ENCODE results near the gene PROCA1. TPM values are rescaled to one million over a fixed set of nuclear protein-coding genes. Genes with fewer than 3 reads are reported as not detected.

The PROCA1 gene
- polyA plus RNA-seq, 1 of the 3 experiments (the other 2 are of a cell fraction), result 7.1 TPM

- H3K27me3 ChIP-seq (ENCODE audit: insufficient read depth), result no peaks in the 10 kb centered on the region
- POLR2A ChIA-PET, result no interaction called here
- peaks cover 77 to 78% of the 10 kb centered on the region in 2 experiments for H3K36me3 ChIP-seq (replicated peaks in 1 of 2; ENCODE audit: control insufficient read depth in 1 of 2, insufficient read depth in 2 of 2, low read length in 1 of 2)
Observed at GRCh38 chr17:28689011-28689410, 22.7 kb downstream of the PROCA1 start.

More at GRCh38 chr17:28689011-28689410, 22.7 kb downstream of the PROCA1 start:
- Histone ChIP-seq H3K4me2 (no peak overlapping the region), H3K4me1 (ENCODE audit: control insufficient read depth in 1 of 2, insufficient read depth in 2 of 2, low read depth in 1 of 2, low read length in 1 of 2) (no peaks in the 10 kb centered on the region), H2AFZ (ENCODE audit: low read depth) (no peak overlapping the region), H3K4me3 (ENCODE audit: low read depth in 2 of 2, low read length in 1 of 2) (no peak overlapping the region), H3F3A (replicated peaks; ENCODE audit: insufficient read depth) (peaks cover 5% of the 10 kb centered on the region), H3K79me2 (ENCODE audit: insufficient read depth) (no peaks in the 10 kb centered on the region), H3K9me2 (no peaks in the 10 kb centered on the region), H3K9me3 (no peaks in the 10 kb centered on the region), H3K27ac (ENCODE audit: low read depth in 2 of 2, low read length in 1 of 2) (no peak overlapping the region), H4K20me1 (ENCODE audit: insufficient read depth) (no peaks in the 10 kb centered on the region), H3K9ac (no peak overlapping the region)
- no peak for DNase-seq
- WGBS (ENCODE audit: low lambda C conversion rate), result 93% methylated on average over 3 of the region's 3 CpGs
- CTCF ChIA-PET, result interaction anchor here (1.4 to 1.8 kb wide), 2 partner anchors 17 to 38 kb away, joined by 5 to 7 read pairs; no protein-coding TSS in a partner anchor
- TF ChIP-seq, protein P1, sequence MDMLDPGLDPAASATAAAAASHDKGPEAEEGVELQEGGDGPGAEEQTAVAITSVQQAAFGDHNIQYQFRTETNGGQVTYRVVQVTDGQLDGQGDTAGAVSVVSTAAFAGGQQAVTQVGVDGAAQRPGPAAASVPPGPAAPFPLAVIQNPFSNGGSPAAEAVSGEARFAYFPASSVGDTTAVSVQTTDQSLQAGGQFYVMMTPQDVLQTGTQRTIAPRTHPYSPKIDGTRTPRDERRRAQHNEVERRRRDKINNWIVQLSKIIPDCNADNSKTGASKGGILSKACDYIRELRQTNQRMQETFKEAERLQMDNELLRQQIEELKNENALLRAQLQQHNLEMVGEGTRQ (IDR thresholded peaks at IDR 0.05; ENCODE audit: borderline replicate concordance, low read depth, low read length), result no peak
- TF ChIP-seq USF1 (IDR thresholded peaks at IDR 0.05; ENCODE audit: borderline replicate concordance, low read depth) (no peak), NFIC (IDR thresholded peaks at IDR 0.05; ENCODE audit: borderline replicate concordance) (no peak), GABPA (IDR thresholded peaks at IDR 0.05; ENCODE audit: low read depth) (no peak), FOSL2 (IDR thresholded peaks at IDR 0.05; ENCODE audit: borderline replicate concordance, low read depth) (no peak), RCOR1 (IDR thresholded peaks at IDR 0.05; ENCODE audit: low read length) (no peak), JUND (IDR thresholded peaks at IDR 0.05) (no peak), RAD21 (IDR thresholded peaks at IDR 0.05; ENCODE audit: low read length) (no peak)
- TF ChIP-seq, protein P2, sequence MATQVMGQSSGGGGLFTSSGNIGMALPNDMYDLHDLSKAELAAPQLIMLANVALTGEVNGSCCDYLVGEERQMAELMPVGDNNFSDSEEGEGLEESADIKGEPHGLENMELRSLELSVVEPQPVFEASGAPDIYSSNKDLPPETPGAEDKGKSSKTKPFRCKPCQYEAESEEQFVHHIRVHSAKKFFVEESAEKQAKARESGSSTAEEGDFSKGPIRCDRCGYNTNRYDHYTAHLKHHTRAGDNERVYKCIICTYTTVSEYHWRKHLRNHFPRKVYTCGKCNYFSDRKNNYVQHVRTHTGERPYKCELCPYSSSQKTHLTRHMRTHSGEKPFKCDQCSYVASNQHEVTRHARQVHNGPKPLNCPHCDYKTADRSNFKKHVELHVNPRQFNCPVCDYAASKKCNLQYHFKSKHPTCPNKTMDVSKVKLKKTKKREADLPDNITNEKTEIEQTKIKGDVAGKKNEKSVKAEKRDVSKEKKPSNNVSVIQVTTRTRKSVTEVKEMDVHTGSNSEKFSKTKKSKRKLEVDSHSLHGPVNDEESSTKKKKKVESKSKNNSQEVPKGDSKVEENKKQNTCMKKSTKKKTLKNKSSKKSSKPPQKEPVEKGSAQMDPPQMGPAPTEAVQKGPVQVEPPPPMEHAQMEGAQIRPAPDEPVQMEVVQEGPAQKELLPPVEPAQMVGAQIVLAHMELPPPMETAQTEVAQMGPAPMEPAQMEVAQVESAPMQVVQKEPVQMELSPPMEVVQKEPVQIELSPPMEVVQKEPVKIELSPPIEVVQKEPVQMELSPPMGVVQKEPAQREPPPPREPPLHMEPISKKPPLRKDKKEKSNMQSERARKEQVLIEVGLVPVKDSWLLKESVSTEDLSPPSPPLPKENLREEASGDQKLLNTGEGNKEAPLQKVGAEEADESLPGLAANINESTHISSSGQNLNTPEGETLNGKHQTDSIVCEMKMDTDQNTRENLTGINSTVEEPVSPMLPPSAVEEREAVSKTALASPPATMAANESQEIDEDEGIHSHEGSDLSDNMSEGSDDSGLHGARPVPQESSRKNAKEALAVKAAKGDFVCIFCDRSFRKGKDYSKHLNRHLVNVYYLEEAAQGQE (IDR thresholded peaks at IDR 0.05; ENCODE audit: low read depth, low read length), result no peak
- TF ChIP-seq, protein P3, sequence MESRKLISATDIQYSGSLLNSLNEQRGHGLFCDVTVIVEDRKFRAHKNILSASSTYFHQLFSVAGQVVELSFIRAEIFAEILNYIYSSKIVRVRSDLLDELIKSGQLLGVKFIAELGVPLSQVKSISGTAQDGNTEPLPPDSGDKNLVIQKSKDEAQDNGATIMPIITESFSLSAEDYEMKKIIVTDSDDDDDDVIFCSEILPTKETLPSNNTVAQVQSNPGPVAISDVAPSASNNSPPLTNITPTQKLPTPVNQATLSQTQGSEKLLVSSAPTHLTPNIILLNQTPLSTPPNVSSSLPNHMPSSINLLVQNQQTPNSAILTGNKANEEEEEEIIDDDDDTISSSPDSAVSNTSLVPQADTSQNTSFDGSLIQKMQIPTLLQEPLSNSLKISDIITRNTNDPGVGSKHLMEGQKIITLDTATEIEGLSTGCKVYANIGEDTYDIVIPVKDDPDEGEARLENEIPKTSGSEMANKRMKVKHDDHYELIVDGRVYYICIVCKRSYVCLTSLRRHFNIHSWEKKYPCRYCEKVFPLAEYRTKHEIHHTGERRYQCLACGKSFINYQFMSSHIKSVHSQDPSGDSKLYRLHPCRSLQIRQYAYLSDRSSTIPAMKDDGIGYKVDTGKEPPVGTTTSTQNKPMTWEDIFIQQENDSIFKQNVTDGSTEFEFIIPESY (IDR thresholded peaks at IDR 0.05; ENCODE audit: borderline replicate concordance, low read depth), result no peak
